ENCODE measurements around the gene HSD17B8. TPM values are rescaled to one million over a fixed set of nuclear protein-coding genes. Genes with fewer than 3 reads are reported as not detected.
A peak's percentile ranks its signal among the peaks of the same experiment; 100 is the strongest.

Gene HSD17B8
- total RNA-seq, 4 donors from 2014 or later = 39.3 to 49.5 (median 41.8) TPM

DNA sequence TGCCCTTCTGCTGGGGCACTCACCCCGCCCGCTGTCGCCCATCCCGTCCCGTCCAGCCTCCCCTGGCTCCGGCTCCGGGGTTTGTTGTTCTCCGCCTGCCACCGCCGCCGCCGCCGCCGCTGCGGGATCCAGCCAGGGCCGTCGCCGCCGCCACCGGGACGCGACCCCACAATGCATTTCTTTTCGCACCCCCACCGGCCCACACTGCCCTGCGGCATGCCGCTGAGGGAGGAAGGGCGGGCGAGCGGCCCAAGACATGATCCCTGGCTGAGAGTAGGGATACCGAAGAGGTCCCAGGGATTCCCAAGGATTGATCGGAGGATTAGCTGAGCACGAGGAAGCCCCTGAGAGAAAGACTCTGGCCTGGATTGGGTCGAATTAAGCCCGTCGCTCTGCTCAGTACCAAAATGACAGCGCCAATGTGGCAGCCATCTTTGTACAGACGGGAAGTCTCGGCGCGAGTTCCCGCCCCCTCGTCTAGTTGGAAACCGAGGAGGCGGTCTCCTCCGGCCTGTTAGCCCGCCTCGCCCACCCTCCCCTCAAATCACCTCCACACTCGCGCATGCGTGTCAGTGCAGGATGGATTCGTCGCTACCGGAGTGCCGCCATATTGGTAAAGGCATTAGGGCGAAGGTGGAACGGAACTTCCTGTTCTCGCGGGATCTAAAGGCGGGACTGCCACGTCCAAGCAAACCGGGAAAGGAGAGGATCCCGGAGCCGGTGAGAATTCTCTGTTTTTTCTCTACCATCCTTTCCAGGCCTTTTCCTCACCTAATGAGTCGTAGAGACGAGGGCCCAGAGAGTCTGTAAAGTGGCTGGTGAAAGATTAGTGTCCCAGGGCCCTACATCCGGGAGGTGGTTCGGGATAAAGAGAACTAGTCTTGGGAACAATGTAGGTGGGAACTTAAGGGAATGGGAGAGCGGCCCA, 4.0 kb upstream of the HSD17B8 start, which contains the start of the genes RXRB and SLC39A7:
TSS of gene RXRB (minus strand) at position 447 of the 928 bp plus-strand sequence. CDS start at position 258, 189 bp downstream.
TSS of gene SLC39A7 (plus strand) at position 649 of the 928 bp plus-strand sequence. CDS start 379 bp downstream, outside the sequence.
- DNase-seq (ENCODE audit: low spot score in 2 of 2) = peak; percentile 99 to 100
- intact Hi-C loops (cut with DNase I; ENCODE audit: low total_unique reads) = no loop called here
- 0% methylated on average over 61 to 67 of the region's 68 CpGs for WGBS, 2 donors
- peak within 1 kb of the TSS; percentile 95 for H3K4me3 ChIP-seq (ENCODE audit: low read depth, poor library complexity, severe bottlenecking)
- TF ChIP-seq, protein P1, sequence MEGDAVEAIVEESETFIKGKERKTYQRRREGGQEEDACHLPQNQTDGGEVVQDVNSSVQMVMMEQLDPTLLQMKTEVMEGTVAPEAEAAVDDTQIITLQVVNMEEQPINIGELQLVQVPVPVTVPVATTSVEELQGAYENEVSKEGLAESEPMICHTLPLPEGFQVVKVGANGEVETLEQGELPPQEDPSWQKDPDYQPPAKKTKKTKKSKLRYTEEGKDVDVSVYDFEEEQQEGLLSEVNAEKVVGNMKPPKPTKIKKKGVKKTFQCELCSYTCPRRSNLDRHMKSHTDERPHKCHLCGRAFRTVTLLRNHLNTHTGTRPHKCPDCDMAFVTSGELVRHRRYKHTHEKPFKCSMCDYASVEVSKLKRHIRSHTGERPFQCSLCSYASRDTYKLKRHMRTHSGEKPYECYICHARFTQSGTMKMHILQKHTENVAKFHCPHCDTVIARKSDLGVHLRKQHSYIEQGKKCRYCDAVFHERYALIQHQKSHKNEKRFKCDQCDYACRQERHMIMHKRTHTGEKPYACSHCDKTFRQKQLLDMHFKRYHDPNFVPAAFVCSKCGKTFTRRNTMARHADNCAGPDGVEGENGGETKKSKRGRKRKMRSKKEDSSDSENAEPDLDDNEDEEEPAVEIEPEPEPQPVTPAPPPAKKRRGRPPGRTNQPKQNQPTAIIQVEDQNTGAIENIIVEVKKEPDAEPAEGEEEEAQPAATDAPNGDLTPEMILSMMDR (IDR thresholded peaks at IDR 0.05) = peak in 1 of 3 donors; percentile 59
- no peak for TF ChIP-seq POLR2A (IDR thresholded peaks at IDR 0.05)

DNA sequence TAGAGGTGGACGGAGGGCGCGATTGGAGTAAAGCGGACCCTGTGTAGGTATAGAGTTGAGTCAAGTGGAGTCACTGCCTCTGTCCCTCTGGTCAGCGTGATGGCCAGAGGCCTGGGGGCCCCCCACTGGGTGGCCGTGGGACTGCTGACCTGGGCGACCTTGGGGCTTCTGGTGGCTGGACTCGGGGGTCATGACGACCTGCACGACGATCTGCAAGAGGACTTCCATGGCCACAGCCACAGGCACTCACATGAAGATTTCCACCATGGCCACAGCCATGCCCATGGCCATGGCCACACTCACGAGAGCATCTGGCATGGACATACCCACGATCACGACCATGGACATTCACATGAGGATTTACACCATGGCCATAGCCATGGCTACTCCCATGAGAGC, 3.3 kb upstream of the HSD17B8 start:
- H3K4me3 ChIP-seq (ENCODE audit: low read depth, poor library complexity, severe bottlenecking) = peak overlapping the region; percentile 95
- intact Hi-C loops (cut with DNase I; ENCODE audit: low total_unique reads) = no loop called here
- DNase-seq (ENCODE audit: low spot score in 2 of 2) = no peak
- TF ChIP-seq, protein P1 (IDR thresholded peaks at IDR 0.05) = no peak
- TF ChIP-seq POLR2A (IDR thresholded peaks at IDR 0.05) = no peak
- WGBS, 2 donors = 6 to 7% methylated on average over 14 of the region's 14 CpGs

DNA sequence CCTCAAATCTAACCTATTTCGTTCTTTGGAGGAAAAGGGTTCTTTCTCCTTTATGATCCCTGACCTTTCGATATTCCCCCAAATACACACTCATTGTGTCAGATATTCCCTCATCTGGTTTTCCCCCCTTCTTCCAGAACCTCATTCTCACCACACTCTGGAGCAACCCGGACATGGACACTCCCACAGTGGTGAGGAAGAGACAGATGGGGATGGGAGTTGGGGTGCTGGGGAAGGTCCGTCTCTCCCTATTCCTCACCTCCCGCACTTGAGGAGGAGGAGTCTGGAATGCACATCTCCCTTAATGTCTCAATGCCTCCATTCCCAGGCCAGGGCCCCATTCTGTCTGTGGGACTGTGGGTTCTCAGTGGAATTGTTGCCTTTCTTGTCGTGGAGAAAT, 2.5 kb upstream of the HSD17B8 start:
- TF ChIP-seq, protein P1 (IDR thresholded peaks at IDR 0.05) = no peak
- no peak for DNase-seq (ENCODE audit: low spot score in 2 of 2)
- WGBS, 2 donors = 81 to 88% methylated on average over 6 of the region's 6 CpGs
- intact Hi-C loops (cut with DNase I; ENCODE audit: low total_unique reads) = no loop called here
- no peak overlapping the region for H3K4me3 ChIP-seq (ENCODE audit: low read depth, poor library complexity, severe bottlenecking)

DNA sequence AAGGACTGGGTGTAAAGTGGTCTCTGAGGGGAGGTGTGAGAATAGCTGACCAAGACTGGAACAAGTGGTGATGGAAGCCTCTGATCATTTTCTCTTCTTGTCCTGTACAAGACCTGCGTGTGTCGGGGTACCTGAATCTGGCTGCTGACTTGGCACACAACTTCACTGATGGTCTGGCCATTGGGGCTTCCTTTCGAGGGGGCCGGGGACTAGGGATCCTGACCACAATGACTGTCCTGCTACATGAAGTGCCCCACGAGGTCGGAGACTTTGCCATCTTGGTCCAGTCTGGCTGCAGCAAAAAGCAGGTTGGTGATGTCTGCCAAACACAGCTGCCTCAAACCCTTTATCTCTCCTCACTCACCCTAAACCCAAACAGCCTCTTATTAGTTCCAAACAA, 1.7 kb upstream of the HSD17B8 start:
- DNase-seq (ENCODE audit: low spot score in 2 of 2) = peak in 1 of 2 donors; percentile 79
- intact Hi-C loops (cut with DNase I; ENCODE audit: low total_unique reads) = no loop called here
- TF ChIP-seq, protein P1 (IDR thresholded peaks at IDR 0.05) = no peak
- no peak for TF ChIP-seq POLR2A (IDR thresholded peaks at IDR 0.05)
- 90% methylated on average over 6 of the region's 6 CpGs for WGBS, 2 donors
- no peak overlapping the region for H3K4me3 ChIP-seq (ENCODE audit: low read depth, poor library complexity, severe bottlenecking)

DNA sequence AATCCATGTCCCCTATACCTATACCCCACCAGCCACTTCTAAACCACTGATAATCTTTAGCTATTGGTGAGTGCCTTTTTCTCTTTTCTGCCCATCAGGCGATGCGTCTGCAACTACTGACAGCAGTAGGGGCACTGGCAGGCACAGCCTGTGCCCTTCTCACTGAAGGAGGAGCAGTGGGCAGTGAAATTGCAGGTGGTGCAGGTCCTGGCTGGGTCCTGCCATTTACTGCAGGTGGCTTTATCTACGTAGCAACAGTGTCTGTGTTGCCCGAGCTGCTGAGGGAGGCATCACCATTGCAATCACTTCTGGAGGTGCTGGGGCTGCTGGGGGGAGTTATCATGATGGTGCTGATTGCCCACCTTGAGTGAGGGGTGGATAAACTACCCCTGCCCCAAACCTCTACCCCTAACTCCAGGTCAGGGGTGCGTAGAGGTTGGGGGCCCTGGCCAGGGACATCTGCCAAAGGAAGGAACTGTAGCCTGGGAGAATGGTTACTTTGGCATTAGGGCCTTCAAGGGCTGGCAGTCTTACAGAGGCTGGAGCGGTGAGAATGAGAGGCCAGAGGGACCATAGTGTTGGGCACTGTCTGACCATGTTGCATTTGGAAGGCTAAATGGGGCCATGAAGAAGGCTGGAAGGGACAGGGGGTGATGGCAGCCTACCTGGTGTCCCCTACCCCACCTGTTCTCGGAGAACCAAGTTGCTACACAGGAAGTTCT, 851 bp upstream of the HSD17B8 start:
- no peak for DNase-seq (ENCODE audit: low spot score in 2 of 2)
- intact Hi-C loops (cut with DNase I; ENCODE audit: low total_unique reads) = no loop called here
- H3K4me3 ChIP-seq (ENCODE audit: low read depth, poor library complexity, severe bottlenecking) = no peak overlapping the region

More for the DNA sequence above, 851 bp upstream of the HSD17B8 start:
- whole genome bisulfite sequencing, 2 donors = 91 to 94% methylated on average over 7 of the region's 7 CpGs
- TF ChIP-seq, protein P1 (IDR thresholded peaks at IDR 0.05) = no peak
- no peak for TF ChIP-seq POLR2A (IDR thresholded peaks at IDR 0.05)

Measured in lower leg skin (tissue), 4 donors.